Esophagus (tissue), 2 donors: Measurements from ENCODE around the gene NPTXR. TPM values are rescaled to one million over a fixed set of nuclear protein-coding genes. Genes with fewer than 3 reads are reported as not detected.

ENCODE experiments used
- H3K27ac ChIP-seq, 2 donors: one replicate each; pipeline ENCODE4 v1.5.1; 2013; ENCODE audit warnings: low read depth in 2 of 2, mild to moderate bottlenecking in 2 of 2, inconsistent platforms in 1 of 2, low read length in 1 of 2, moderate library complexity in 1 of 2
- H3K27me3 ChIP-seq, 2 donors: one replicate each; pipeline ENCODE4 v1.6.1; 2013; ENCODE audit warnings: low read length in 2 of 2, control low read depth in 1 of 2, mild to moderate bottlenecking in 1 of 2; ENCODE audit not compliant: insufficient read depth in 2 of 2, control insufficient read depth in 1 of 2
- H3K36me3 ChIP-seq, 2 donors: one replicate each; pipeline ENCODE4 v1.6.1; 2013; ENCODE audit warnings: low read length in 1 of 2; ENCODE audit not compliant: control insufficient read depth in 2 of 2, insufficient read depth in 2 of 2
- H3K4me1 ChIP-seq, 2 donors: one replicate each; pipeline ENCODE4 v1.6.1; 2013; ENCODE audit warnings: low read length in 1 of 2; ENCODE audit not compliant: control insufficient read depth in 2 of 2, insufficient read depth in 2 of 2
- H3K4me3 ChIP-seq, 2 donors: one replicate each; pipeline ENCODE4 v1.5.1; 2013; ENCODE audit warnings: low read length in 2 of 2, mild to moderate bottlenecking in 2 of 2, low read depth in 1 of 2, moderate library complexity in 1 of 2
- H3K9me3 ChIP-seq, 2 donors: one replicate each; pipeline ENCODE4 v1.6.1; 2013; ENCODE audit warnings: mild to moderate bottlenecking in 2 of 2, low read depth in 1 of 2, low read length in 1 of 2, moderate library complexity in 1 of 2; ENCODE audit not compliant: control insufficient read depth in 2 of 2, insufficient read depth in 1 of 2
- WGBS, 2 donors: extraction: QIAGEN DNeasy Blood & Tissue Kit; methylation state at CpG; one replicate each; pipeline ENCODE4 v1.1.7; 2013; 5-methylcytosine and 5-hydroxymethylcytosine counted together
- polyA plus RNA-seq, 2 donors: library from polyadenylated mRNA; stranded (reverse); fragments of 200-250 nt; gene quantifications; one replicate each; pipeline ENCODE4 v1.2.3, GENCODE V29; 2013
- donor health status: healthy with polysubstance abuse.
- donor health status: Bipolar disorder and iron deficiency.

NPTXR gene
- polyA plus RNA-seq: under 1 TPM; 0.28 to 0.73 TPM

DNA sequence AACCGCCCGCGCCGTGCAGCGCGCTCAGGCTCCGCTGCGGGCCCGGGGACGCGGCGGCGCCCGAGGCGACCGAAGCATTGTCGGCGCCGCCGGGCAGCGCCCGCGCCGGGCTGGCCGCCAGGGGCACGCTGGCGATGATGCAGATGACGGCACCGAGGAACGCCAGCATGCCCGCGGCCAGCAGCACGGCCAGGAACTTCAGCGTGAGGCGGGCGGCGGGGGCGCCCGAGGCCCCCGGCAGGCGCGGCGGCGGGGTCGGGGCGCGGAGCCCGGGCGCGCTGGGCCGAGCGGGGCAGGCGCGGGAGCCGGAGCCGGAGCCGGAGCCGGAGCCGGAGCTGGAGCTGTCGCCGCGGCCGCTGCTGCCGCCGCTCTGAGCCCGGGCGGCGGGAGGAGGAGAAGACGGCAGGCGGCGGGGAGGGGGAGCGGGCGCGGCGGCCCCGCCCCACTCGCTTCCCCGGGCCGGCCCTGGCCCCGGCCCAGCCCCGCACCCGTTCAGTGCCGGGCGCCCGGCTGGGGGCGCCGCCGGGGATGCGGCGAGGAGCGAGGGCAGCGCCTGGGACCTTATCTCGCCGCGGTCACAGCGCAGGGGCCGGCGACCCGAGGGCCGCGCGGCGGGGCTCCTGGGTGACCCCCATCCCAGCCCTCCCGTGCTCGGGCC lies at the start of gene NPTXR:
TSS of gene NPTXR (minus strand) at position 372 of the 658 bp plus-strand sequence.
- H3K27ac ChIP-seq: peak within 1 kb of the TSS; percentile 42 to 43

DNA sequence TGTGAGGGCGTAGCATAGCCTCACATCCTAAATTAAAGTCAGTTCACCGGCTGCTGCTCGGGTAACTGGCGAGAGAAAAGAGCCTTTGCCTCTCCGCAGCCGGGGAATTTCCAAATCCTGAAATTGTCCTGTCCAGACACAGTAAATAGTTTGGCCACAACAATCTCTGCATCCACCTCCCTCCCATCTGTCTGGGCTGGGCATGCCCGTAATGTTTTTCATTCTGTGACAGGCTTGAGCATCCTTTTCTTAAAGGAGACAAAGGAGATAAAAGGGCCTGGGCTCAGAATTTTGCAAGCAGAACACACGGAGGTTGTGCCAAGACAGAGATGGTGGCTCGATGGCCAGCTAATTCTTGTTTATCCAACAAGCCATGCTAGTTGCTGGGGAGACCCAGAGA lies 47.4 kb upstream of the NPTXR start:
- Histone ChIP-seq H3K4me3 (no peak overlapping the region), H3K9me3 (no peaks in the 10 kb centered on the region), H3K27ac (no peak overlapping the region), H3K36me3 (no peaks in the 10 kb centered on the region), H3K4me1 (no peaks in the 10 kb centered on the region), H3K27me3 (no peaks in the 10 kb centered on the region)
- WGBS, 2 donors: 45 to 59% methylated on average over 9 of the region's 9 CpGs

More for the DNA sequence above, at the start of gene NPTXR:
- 0% methylated on average over 64 to 105 of the region's 105 CpGs for WGBS, 2 donors
- peaks cover 0 to 7% of the 10 kb centered on the region in 2 donors for H3K27me3 ChIP-seq
- no peaks in the 10 kb centered on the region for H3K9me3 ChIP-seq
- H3K4me3 ChIP-seq: peak within 1 kb of the TSS; percentile 34 to 45
- no peaks in the 10 kb centered on the region for H3K36me3 ChIP-seq
- H3K4me1 ChIP-seq: peaks cover 0 to 6% of the 10 kb centered on the region in 2 donors

DNA sequence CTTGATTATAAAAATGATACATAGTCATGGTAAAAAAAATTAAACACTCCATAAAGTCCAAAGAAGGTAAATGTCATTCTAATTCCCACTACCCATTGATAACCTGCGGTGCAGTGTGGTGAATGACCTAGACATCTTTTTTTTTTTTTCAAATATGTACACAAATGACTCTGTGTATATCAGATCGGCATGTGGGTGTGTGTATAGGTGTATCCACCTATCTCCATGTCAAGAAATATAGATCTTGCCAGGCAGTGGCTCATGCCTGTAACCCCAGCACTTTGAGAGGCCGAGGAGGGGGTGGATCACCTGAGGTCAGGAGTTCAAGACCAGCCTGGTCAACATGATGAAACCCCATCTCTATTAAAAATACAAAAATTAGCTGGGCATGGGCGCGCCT lies 46.5 kb upstream of the NPTXR start:
- Histone ChIP-seq H3K4me3 (no peak overlapping the region), H3K27ac (no peak overlapping the region), H3K4me1 (no peaks in the 10 kb centered on the region), H3K27me3 (no peaks in the 10 kb centered on the region), H3K9me3 (no peaks in the 10 kb centered on the region), H3K36me3 (no peaks in the 10 kb centered on the region)
- 72 to 80% methylated on average over 5 of the region's 5 CpGs for WGBS, 2 donors

DNA sequence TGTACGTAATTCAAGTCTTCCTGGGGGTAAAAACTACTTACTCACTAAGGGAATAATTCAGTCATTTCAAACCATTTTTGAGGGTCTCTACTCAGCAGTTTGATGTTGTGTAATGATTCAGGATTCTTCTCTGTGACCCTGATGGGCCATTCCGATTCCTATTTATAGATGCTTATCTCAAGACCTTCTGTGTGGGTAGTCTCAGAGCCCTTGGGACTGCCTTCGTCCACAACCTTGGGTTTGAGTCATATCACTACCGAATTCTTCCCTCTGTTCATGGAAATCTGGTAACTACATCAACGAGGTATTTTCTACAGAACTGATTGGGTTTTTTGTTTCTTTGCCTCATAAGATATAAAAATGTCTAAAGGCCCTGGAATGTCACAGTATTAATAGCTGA lies 42.5 kb upstream of the NPTXR start:
- H3K27ac ChIP-seq: no peak overlapping the region
- peaks cover 5 to 8% of the 10 kb centered on the region in 2 donors for H3K4me1 ChIP-seq
- H3K9me3 ChIP-seq: no peaks in the 10 kb centered on the region
- no peaks in the 10 kb centered on the region for H3K27me3 ChIP-seq
- 60 to 62% methylated on average over 5 of the region's 5 CpGs for WGBS, 2 donors
- no peaks in the 10 kb centered on the region for H3K36me3 ChIP-seq
- no peak overlapping the region for H3K4me3 ChIP-seq

DNA sequence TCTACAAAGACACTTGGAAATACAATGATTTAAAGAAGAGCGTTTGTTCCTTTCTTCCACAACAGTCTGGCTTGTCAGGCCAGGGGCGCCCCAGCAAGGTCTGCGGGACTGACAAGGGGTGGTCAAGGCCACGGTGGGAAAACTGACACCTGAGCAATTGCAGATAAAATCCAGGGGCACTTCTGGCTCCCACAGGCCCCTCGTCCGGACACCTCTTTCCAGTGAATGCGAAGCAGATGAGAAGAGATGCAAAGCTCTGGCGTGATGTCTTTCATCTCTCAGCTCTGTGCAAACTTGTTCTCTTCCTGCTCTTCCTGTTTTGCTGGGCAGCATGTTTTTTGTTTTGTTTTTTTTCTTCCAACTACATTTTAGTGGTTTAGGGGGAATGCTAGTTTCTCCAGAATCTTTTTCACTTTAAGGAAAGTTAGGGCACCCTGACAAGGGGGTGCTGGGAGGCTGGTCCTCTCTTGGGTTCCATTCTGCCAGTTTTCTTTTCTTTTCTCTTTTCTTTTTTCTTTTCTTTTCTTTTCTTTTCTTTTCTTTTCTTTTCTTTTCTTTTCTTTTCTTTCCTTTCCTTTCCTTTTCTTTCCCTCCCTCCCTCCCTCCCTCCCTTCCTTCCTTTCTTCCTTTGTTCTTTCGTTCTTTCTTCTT lies 39.3 kb upstream of the NPTXR start:
- Histone ChIP-seq H3K4me3 (no peak overlapping the region), H3K27ac (peak overlapping the region; percentile 42 to 81), H3K36me3 (no peaks in the 10 kb centered on the region), H3K27me3 (no peaks in the 10 kb centered on the region), H3K9me3 (no peaks in the 10 kb centered on the region), H3K4me1 (peaks cover 5 to 8% of the 10 kb centered on the region in 2 donors)
- WGBS, 2 donors: 37 to 38% methylated on average over 9 of the region's 9 CpGs

DNA sequence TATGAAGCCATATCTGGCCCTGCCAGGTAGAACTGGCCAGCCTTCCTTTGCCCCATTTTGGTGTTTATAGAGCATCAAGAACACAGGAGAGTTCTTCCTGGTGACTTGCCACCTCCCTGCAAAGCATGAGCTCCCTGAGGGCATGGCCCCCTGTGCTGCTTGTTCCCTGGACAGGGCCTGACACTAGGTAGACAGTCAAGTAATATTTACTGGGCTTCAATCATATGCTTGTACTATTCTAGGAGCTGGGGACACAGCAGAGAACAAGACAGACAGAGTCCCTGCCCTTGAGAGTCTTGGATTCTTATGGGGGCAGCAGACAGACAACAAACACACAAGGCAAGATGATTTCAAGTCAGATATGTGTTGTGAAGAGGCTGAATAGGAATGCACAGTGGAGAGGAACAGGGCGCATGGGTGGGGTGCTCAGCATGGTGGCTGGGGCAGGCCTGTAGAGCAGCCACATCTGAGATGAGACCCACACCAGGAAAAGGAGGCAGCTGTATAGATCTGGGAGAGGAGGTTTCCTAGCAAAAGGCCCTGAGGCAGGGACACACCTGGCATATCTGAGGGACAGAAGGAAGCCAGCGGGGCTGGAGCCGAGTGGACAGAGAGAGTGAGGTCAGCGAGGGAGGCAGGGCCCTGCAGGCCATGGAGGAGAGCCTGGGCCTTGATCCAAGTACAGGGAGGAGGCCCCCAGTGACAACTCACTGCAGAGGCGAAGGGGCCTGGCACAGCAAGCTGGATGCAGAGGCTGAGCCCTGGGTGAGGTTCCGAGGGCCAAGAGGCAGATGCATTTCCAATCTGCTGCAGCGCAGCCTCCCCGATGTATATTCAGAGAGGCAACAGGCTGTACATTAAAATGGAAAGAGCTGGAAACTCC lies 38.4 kb upstream of the NPTXR start:
- H3K27ac ChIP-seq: peak overlapping the region; percentile 42 to 81

DNA sequence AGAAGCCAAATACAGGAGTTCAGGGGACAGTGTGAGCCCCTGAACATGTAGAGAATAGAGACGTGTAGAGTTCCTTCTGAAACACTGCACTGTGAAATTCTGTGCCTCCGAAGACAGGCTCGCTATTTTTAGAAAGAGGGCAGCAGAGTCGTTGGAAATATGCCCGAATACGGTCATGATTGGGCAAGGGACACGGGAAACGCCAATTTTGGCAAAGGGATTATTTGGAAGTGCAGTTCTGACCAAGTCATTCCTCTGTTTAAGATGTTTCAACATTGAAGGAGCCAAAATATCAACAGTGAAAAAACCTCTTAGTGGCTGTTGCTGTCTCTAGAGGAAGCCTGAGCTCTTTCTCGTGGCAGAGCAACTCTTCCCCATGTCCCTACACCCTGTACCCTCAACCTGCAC lies 37.6 kb upstream of the NPTXR start:
- Histone ChIP-seq H3K27me3 (no peaks in the 10 kb centered on the region), H3K9me3 (no peaks in the 10 kb centered on the region), H3K4me3 (no peak overlapping the region), H3K36me3 (no peaks in the 10 kb centered on the region), H3K27ac (peak overlapping the region; percentile 60 to 86), H3K4me1 (peaks cover 5 to 8% of the 10 kb centered on the region in 2 donors)
- 15 to 19% methylated on average over 9 of the region's 9 CpGs for WGBS, 2 donors

More for the DNA sequence above, 38.4 kb upstream of the NPTXR start:
- H3K4me1 ChIP-seq: peaks cover 5 to 8% of the 10 kb centered on the region in 2 donors
- no peaks in the 10 kb centered on the region for H3K36me3 ChIP-seq
- no peaks in the 10 kb centered on the region for H3K9me3 ChIP-seq
- H3K27me3 ChIP-seq: no peaks in the 10 kb centered on the region
- 52 to 58% methylated on average over 8 of the region's 8 CpGs for WGBS, 2 donors
- no peak overlapping the region for H3K4me3 ChIP-seq

DNA sequence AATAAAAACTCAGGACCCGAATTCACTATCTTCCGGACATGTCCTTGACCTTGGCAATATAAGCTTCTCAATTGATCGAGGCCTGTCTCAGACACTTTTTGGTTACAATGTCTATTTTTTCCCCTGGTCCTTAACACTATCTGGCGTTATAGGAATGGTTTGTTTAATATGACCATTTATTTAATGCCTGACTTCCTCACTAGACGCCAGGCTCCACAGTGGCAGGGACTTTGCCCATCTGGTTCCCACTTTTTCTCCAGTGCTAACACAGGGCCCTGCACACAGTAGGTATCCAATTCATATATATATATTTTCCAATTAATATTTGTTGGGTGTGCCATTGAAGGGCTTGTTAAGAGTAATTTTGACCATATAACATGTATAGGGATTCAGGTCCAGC lies 36.1 kb upstream of the NPTXR start:
- 81% methylated on average over 5 of the region's 5 CpGs for WGBS, 2 donors
- no peaks in the 10 kb centered on the region for H3K27me3 ChIP-seq
- H3K4me1 ChIP-seq: peaks cover 5 to 8% of the 10 kb centered on the region in 2 donors
- H3K4me3 ChIP-seq: no peak overlapping the region
- H3K9me3 ChIP-seq: no peaks in the 10 kb centered on the region
- no peaks in the 10 kb centered on the region for H3K36me3 ChIP-seq
- H3K27ac ChIP-seq: no peak overlapping the region

DNA sequence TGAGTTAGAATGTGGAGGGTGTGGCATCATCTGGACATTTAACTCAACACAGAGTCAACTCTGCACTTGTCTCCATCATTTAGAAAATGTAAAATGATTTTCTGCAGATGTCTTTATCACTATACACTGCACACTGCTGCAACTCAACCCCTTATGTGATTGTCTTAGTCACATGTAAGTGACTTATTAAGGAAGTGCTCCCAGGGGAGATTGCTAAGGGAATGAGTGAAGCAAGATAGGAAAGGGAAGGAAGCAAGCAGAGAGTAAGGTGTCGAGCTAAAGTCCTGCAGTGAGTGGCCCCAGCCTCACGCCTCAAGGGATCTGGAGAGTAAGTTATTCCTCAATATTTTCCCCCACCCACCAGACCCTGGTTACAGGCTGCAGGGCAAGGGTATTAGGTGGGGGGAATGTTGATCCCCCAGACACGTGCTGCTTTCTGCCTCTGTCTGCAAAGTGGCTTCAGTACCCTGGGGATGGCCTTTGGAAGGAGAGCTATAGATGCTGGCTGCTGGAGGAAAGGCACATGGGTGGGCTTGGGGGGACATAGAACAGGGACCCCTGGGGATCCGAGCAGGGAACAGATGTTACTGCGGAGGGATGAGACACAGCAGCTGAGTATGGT lies 35.4 kb upstream of the NPTXR start:
- Histone ChIP-seq H3K36me3 (no peaks in the 10 kb centered on the region), H3K4me3 (no peak overlapping the region), H3K27ac (no peak overlapping the region), H3K4me1 (peaks cover 5 to 8% of the 10 kb centered on the region in 2 donors), H3K9me3 (no peaks in the 10 kb centered on the region), H3K27me3 (no peaks in the 10 kb centered on the region)
- 83% methylated on average over 5 of the region's 5 CpGs for WGBS, 2 donors
